GM10248 (cell line): ENCODE data around the gene CSNK1D.
"Not testable (repeated sequence)": the region's sequence is repeated elsewhere in the genome, so short reads cannot be mapped to it uniquely, and the experiment has no call there.

Source experiments
- CTCF ChIA-PET: fragments of 300-600 bp; sonication (Branson Sonifier 250); formaldehyde crosslinking; extraction: SDS; loops from one replicate; lab custom pipeline; 2021; ENCODE audit warnings: antibody characterized with exemption; lab: Yijun Ruan, JAX
- POLR2A ChIA-PET: fragments of 350-650 bp; sonication (Branson Sonifier 250); formaldehyde crosslinking; extraction: SDS; loops from one replicate; lab custom pipeline; 2020; ENCODE audit warnings: antibody characterized with exemption; lab: Yijun Ruan, JAX
- DNase-seq: peaks from one replicate; pipeline ENCODE4 v3.0.0; 2012; ENCODE audit errors: extremely low spot score
- TF ChIP-seq, protein P1 (sequence below): IDR thresholded peaks from 2 replicates; pipeline ENCODE4 v1.5.1; 2012; ENCODE audit warnings: mild to moderate bottlenecking, low read depth; ENCODE audit errors: extremely low read depth, missing control alignments, control extremely low read depth

CSNK1D gene

DNA sequence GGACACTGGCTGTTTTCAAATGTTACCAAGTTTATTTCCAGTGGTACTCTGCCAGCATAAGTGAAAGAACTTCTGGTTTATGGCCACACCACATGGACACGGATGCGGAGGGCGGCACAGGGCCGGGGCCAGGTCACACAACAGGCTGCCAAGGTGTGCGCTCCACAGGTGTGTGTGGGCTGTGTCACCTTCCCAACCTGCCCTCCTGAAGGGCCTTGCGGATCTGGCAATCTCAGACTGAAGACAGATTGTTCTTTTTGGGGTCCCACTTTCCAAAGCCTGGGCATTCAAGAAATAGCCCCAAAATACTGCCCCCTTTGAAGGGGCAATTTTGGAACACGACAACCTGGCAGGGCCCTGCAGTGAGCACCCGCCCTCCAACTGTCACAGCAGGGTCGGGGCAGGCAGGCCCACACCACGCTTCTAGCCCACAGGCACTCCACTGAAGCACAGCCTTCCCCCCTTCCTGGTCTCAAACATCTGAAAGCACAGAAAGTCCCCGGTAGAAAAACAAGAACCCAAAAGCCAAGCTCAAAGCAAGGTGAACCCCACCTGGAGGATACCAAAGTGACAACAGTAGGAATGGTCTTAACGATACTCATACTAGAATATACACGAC is 3.5 kb downstream of the CSNK1D start:
- ChIA-PET POLR2A (no interaction called here), CTCF (interaction anchor here (1.3 kb wide), 1 partner anchor 10 kb away, joined by 3 read pairs; no protein-coding TSS in a partner anchor)
- TF ChIP-seq, protein P1, sequence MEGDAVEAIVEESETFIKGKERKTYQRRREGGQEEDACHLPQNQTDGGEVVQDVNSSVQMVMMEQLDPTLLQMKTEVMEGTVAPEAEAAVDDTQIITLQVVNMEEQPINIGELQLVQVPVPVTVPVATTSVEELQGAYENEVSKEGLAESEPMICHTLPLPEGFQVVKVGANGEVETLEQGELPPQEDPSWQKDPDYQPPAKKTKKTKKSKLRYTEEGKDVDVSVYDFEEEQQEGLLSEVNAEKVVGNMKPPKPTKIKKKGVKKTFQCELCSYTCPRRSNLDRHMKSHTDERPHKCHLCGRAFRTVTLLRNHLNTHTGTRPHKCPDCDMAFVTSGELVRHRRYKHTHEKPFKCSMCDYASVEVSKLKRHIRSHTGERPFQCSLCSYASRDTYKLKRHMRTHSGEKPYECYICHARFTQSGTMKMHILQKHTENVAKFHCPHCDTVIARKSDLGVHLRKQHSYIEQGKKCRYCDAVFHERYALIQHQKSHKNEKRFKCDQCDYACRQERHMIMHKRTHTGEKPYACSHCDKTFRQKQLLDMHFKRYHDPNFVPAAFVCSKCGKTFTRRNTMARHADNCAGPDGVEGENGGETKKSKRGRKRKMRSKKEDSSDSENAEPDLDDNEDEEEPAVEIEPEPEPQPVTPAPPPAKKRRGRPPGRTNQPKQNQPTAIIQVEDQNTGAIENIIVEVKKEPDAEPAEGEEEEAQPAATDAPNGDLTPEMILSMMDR: no peak
- DNase-seq: no peak

DNA sequence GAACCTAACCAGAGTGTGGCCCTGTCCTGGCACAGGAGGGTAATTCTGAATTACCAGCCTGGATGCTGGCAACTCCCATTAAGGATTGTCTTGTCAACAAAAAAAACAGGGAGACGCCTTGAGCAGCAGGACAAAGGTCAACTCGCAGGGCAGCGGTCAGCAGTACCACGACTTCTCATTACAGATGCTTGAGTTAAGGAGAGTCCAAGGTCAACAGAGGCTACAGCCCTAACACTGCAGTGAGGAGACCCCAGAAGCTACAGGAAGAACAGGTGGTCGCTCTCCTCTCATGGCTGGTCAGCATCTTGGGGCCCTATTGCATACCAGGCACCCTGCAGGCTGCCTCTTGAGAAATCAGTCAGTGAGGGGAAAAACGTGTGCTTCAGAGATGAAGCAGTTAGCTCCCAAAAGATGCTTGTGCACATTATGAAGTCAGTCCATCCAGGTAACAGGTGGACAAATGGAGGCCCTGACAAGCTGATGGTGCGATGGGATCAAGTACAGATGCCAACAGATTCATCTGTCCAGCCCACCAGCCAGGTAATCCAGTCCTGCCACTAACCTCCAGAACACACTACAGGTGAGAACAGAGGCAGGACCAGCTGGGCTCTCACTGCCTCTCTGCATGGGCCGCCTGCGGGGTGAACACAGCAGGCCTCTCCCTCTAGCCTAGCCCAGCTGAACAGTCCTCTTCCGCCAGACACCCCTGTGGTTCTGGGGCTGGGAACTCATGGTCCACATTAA is 4.2 kb downstream of the CSNK1D start:
- POLR2A ChIA-PET: interaction anchor here (0.6 kb wide), 1 partner anchor 32 kb away, joined by 5 read pairs; no protein-coding TSS in a partner anchor
- TF ChIP-seq, protein P1: no peak
- CTCF ChIA-PET: interaction anchor here (0.7 to 1.3 kb wide), 3 partner anchors 10 to 52 kb away, joined by 3 read pairs; no protein-coding TSS in a partner anchor
- DNase-seq: no peak

DNA sequence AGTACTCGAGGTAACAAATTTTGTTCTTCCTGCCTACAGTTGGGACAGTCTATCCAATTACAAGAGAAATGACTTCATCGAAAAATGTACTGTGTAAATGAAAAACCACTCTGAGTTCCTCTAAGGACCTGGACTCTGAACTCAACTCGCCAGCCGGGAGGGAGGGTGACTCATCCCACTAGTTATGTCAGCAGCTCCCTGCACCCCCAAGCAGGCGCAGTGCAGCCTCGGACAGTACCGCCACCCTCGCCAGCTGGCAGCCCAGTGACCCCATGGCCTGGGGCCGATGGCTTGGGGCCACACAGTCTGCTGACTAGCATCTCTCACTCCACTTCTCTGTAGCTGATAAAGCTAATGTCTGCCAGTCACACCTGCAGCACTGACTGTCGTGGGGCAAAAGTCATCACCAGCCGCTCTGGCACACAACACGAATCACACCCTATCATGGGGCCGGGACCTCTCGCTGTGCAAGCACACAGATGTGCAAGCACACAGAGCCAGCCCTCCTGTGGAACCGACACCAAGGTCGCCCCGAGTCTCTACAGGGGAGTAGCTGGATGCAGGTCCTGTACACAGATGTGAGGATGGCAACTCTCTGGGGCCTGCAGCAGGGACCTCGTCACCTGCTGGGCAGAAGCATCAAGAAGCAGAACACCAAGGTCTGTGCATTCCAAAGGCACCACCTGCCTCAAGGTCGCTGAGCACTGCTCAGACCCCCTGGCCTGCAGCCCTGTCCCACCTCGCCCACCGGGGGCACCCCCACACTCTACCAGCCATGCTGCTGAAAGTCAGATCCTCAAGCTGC is 5.7 kb downstream of the CSNK1D start:
- POLR2A ChIA-PET: no interaction called here
- CTCF ChIA-PET: interaction anchor here (1.1 kb wide), 1 partner anchor 26 kb away, joined by 3 read pairs; no protein-coding TSS in a partner anchor
- TF ChIP-seq, protein P1: no peak
- no peak for DNase-seq

DNA sequence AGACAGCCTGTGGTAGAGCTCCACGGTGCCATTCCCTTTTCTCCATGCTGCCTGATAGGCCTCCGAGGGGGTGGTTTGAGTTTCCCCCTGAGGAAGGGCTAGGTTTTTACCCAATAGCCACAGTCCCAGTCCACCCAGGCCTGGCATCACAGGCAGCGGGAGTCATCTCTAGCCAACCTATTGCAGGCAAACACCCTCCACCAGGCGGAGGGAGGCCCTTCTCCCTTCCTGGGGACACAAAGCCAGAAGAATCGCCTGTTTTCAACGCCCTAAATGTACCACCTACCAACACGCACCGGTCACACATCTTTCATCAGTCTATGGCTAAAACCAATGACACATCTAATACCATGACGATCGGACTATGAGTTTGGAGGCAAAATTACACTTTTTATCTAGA is 7.4 kb downstream of the CSNK1D start:
- TF ChIP-seq, protein P1: no peak
- CTCF ChIA-PET: no interaction called here
- no peak for DNase-seq
- POLR2A ChIA-PET: no interaction called here

DNA sequence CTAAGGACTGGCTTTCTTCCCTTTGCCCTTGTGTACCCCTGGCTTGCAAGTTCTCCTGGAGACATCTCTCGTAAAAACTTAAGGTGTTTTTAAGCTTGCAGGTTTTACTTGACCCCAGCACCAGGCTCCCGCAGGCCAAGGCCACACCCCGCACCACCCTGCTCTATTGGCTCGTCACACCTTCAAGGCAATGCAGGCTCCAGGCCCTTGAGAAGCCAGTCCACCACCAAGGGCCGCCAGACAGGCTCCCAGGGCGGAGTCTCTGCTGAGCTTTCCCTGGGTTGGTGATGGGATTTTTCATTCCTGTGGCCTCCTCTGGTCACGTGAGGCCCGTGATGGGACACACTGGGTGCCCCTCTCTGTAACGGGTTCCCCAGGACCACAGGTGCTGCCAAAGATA is 9.9 kb downstream of the CSNK1D start:
- POLR2A ChIA-PET: no interaction called here
- DNase-seq: no peak
- TF ChIP-seq, protein P1: no peak
- CTCF ChIA-PET: no interaction called here

DNA sequence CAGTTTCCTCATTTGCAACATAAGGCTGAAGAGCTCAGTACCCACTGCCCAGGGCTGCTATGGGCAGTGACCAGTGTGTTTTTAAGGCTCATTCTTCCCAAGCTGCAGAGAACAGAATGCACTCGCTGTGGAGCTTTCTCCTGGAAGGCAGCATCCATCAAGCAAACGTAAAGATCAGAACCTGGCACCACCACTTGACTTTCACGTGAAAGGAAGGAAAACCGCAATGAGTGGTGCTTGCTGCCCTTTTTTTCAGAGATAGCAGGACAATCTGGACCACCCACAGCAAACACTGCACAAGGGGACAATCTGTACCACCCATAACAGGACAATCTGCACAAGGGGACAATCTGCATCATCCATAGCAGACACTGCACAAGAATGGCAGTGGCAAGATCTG is 11.2 kb downstream of the CSNK1D start:
- DNase-seq: no peak
- TF ChIP-seq, protein P1: no peak
- ChIA-PET CTCF (interaction anchor here (1.0 kb wide), 3 partner anchors 19 to 27 kb away, joined by 3 read pairs; no protein-coding TSS in a partner anchor), POLR2A (interaction anchor here (1.0 to 1.2 kb wide), 2 partner anchors 11 to 34 kb away, joined by 3 read pairs; partner anchors contain the start of genes CSNK1D and SLC16A3)

DNA sequence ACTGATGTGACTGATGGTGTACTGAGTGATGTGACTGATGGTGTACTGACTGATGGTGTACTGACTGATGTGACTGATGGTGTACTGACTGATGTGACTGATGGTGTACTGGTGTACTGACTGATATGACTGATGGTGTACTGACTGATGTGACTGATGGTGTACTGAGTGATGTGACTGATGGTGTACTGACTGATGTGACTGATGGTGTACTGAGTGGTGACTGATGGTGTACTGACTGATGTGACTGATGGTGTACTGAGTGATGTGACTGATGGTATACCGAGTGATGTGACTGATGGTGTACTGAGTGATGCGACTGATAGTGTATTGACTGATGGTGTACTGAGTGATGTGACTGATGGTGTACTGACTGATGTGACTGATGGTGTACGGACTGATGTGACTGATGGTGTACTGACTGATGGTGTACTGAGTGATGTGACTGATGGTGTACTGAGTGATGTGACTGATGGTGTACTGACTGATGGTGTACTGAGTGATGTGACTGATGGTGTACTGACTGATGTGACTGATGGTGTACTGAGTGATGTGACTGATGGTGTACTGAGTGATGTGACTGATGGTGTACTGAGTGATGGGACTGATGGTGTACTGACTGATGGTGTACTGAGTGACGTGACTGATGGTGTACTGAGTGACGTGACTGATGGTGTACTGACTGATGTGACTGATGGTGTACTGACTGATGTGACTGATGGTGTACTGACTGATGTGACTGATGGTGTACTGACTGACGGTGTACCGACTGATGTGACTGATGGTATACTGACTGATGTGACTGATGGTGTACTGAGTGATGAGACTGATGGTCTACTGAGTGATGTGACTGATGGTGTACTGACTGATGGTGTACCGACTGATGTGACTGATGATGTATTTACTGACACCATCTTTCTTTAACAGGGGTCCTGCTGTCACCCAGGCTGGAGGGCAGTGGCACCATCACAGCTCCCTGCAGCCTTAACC is 13.2 kb downstream of the CSNK1D start:
- POLR2A ChIA-PET, CTCF ChIA-PET, DNase-seq: not testable (repeated sequence)
